ENCODE results near the gene NAALADL2. TPM values are rescaled to one million over a fixed set of nuclear protein-coding genes. Genes with fewer than 3 reads are reported as not detected.
"Not testable (repeated sequence)": the region's sequence is repeated elsewhere in the genome, so short reads cannot be mapped to it uniquely, and the experiment has no call there.

The NAALADL2 gene
- total RNA-seq, 4 donors from 2014 or later = 0.36 to 9.2 (median 0.63) TPM

- ATAC-seq (no peak), DNase-seq (no peak)
- H3K27ac ChIP-seq = no peak overlapping the region
- H3K4me1 ChIP-seq = no peaks in the 10 kb centered on the region
- TF ChIP-seq, protein P1, sequence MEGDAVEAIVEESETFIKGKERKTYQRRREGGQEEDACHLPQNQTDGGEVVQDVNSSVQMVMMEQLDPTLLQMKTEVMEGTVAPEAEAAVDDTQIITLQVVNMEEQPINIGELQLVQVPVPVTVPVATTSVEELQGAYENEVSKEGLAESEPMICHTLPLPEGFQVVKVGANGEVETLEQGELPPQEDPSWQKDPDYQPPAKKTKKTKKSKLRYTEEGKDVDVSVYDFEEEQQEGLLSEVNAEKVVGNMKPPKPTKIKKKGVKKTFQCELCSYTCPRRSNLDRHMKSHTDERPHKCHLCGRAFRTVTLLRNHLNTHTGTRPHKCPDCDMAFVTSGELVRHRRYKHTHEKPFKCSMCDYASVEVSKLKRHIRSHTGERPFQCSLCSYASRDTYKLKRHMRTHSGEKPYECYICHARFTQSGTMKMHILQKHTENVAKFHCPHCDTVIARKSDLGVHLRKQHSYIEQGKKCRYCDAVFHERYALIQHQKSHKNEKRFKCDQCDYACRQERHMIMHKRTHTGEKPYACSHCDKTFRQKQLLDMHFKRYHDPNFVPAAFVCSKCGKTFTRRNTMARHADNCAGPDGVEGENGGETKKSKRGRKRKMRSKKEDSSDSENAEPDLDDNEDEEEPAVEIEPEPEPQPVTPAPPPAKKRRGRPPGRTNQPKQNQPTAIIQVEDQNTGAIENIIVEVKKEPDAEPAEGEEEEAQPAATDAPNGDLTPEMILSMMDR (IDR thresholded peaks at IDR 0.05 in 4 of 5, conservative IDR thresholded peaks at IDR 0.05 in 1 of 5) = no peak
- no peak for TF ChIP-seq POLR2A (IDR thresholded peaks at IDR 0.05)
- no peaks in the 10 kb centered on the region for H3K27me3 ChIP-seq
- H3K4me3 ChIP-seq = no peak overlapping the region
- H3K9me3 ChIP-seq = no peaks in the 10 kb centered on the region
- intact Hi-C loops (cut with DNase I; ENCODE audit: low total_unique reads) = no loop called here
- H3K36me3 ChIP-seq = no peaks in the 10 kb centered on the region
- in situ Hi-C loops (cut with MboI; ENCODE audit: low sequenced_read_pairs in 4 of 4) = no loop called here
Observed at GRCh38 chr3:175267121-175267531, 408.0 kb downstream of the NAALADL2 start.

- no peaks in the 10 kb centered on the region for H3K9me3 ChIP-seq
- DNase-seq (no peak), ATAC-seq (no peak)
- in situ Hi-C loops (cut with MboI; ENCODE audit: low sequenced_read_pairs in 4 of 4) (no loop called here), intact Hi-C loops (cut with DNase I; ENCODE audit: low total_unique reads) (no loop called here)
- no peaks in the 10 kb centered on the region for H3K4me1 ChIP-seq
- TF ChIP-seq, protein P1 (IDR thresholded peaks at IDR 0.05 in 4 of 5, conservative IDR thresholded peaks at IDR 0.05 in 1 of 5) = no peak
- TF ChIP-seq POLR2A (IDR thresholded peaks at IDR 0.05) = no peak
- H3K4me3 ChIP-seq = no peak overlapping the region
- H3K27ac ChIP-seq = no peak overlapping the region
- H3K27me3 ChIP-seq = no peaks in the 10 kb centered on the region
- H3K36me3 ChIP-seq = no peaks in the 10 kb centered on the region
Observed at GRCh38 chr3:175267561-175267960, 408.4 kb downstream of the NAALADL2 start.

- DNase-seq (no peak), ATAC-seq (no peak)
- TF ChIP-seq POLR2A (IDR thresholded peaks at IDR 0.05) = no peak
- TF ChIP-seq, protein P1 (IDR thresholded peaks at IDR 0.05 in 4 of 5, conservative IDR thresholded peaks at IDR 0.05 in 1 of 5) = no peak
- Histone ChIP-seq H3K27ac (no peak overlapping the region), H3K9me3 (no peaks in the 10 kb centered on the region), H3K36me3 (no peaks in the 10 kb centered on the region), H3K4me3 (no peak overlapping the region), H3K4me1 (no peaks in the 10 kb centered on the region), H3K27me3 (no peaks in the 10 kb centered on the region)
- intact Hi-C loops (cut with DNase I; ENCODE audit: low total_unique reads) (no loop called here), in situ Hi-C loops (cut with MboI; ENCODE audit: low sequenced_read_pairs in 4 of 4) (no loop called here)
Observed at GRCh38 chr3:175269394-175269793, 410.3 kb downstream of the NAALADL2 start.

GRCh38 chr3:175270198-175270837, 411.2 kb downstream of the NAALADL2 start:
- ATAC-seq (no peak), DNase-seq (no peak)
- Histone ChIP-seq H3K4me1 (no peaks in the 10 kb centered on the region), H3K27me3 (no peaks in the 10 kb centered on the region), H3K9me3 (no peaks in the 10 kb centered on the region), H3K27ac (no peak overlapping the region), H3K36me3 (no peaks in the 10 kb centered on the region), H3K4me3 (no peak overlapping the region)
- TF ChIP-seq POLR2A (IDR thresholded peaks at IDR 0.05) = no peak
- TF ChIP-seq, protein P1 (IDR thresholded peaks at IDR 0.05 in 4 of 5, conservative IDR thresholded peaks at IDR 0.05 in 1 of 5) = no peak
- in situ Hi-C loops (cut with MboI; ENCODE audit: low sequenced_read_pairs in 4 of 4) = no loop called here
- intact Hi-C loops (cut with DNase I; ENCODE audit: low total_unique reads) = no loop called here

DNA sequence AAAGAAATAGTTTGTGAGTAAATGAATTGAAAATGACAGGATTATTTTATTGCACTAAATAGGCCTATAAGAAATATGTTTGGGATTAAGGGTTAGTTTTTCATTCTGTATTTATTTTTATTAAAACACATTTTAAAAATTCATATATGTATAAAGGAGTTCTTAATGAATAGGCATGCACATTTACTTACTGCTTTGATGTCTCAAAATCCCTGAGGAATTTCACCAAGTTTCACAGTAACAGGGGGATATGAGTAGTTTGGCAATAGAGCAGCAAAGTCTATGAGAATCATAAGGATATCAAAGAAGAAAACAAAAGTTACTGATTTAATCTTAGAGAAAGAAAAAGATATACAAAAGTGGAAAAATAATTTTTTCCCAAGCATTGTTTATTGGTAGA, 411.7 kb downstream of the NAALADL2 start:
- TF ChIP-seq, protein P1 (IDR thresholded peaks at IDR 0.05 in 4 of 5, conservative IDR thresholded peaks at IDR 0.05 in 1 of 5) = no peak

DNA sequence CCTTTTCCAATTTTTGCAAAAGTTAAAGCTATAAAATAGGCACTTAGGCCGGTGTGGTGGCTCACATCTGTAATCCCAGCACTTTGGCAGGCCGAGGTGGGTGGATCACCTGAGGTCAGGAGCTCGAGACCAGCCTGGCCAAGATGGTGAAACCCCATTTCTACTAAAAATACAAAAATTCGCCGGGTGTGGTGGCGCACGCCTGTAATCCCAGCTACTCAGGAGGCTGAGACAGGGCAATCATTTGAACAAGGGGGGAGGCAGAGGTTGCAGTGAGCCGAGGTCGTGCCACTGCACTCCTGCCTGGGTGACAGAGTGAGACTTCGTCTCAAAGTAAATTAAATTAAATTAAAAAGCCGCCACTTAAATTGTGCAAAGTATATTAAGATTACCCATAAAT, 412.3 kb downstream of the NAALADL2 start:
- H3K36me3 ChIP-seq; in situ Hi-C loops (cut with MboI; ENCODE audit: low sequenced_read_pairs in 4 of 4); intact Hi-C loops (cut with DNase I; ENCODE audit: low total_unique reads); DNase-seq; H3K4me1 ChIP-seq; ATAC-seq; H3K27ac ChIP-seq; H3K4me3 ChIP-seq; H3K27me3 ChIP-seq; H3K9me3 ChIP-seq: not testable (repeated sequence)

More for the DNA sequence above, 411.7 kb downstream of the NAALADL2 start:
- intact Hi-C loops (cut with DNase I; ENCODE audit: low total_unique reads) = no loop called here
- no peak overlapping the region for H3K27ac ChIP-seq
- H3K4me3 ChIP-seq = no peak overlapping the region
- H3K27me3 ChIP-seq = no peaks in the 10 kb centered on the region
- ATAC-seq (no peak), DNase-seq (no peak)
- in situ Hi-C loops (cut with MboI; ENCODE audit: low sequenced_read_pairs in 4 of 4) = no loop called here
- no peaks in the 10 kb centered on the region for H3K36me3 ChIP-seq
- H3K9me3 ChIP-seq = no peaks in the 10 kb centered on the region
- H3K4me1 ChIP-seq = no peaks in the 10 kb centered on the region

All from gastrocnemius medialis (tissue), 4 donors.